Effector CD4-positive, alpha-beta T cell (primary cell): ENCODE data around the gene ABCD1.
A peak's percentile ranks its signal among the peaks of the same experiment; 100 is the strongest.
"Not testable (repeated sequence)": the region's sequence is repeated elsewhere in the genome, so short reads cannot be mapped to it uniquely, and the experiment has no call there.

ENCODE experiments used
- DNase-seq: peaks from one replicate; pipeline ENCODE4 v3.0.0-alpha.2; 2020

The ABCD1 gene

DNA sequence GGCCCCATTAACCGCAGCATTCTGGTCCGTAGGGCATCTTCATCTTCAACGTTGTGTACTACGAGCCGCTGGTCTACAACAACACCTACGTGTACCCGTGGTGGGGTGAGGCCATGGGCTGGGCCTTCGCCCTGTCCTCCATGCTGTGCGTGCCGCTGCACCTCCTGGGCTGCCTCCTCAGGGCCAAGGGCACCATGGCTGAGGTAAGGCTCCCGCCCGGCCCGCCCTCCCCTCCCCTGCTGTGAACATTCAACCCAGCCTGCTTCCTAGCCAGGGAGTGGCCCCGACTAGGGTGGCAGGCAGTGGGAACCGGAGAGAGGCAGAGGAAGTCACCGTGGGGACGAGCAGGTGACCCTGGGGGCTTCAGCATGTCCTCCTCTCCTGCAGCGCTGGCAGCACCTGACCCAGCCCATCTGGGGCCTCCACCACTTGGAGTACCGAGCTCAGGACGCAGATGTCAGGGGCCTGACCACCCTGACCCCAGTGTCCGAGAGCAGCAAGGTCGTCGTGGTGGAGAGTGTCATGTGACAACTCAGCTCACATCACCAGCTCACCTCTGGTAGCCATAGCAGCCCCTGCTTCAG, 29.9 kb upstream of the ABCD1 start:
- DNase-seq: no peak

DNA sequence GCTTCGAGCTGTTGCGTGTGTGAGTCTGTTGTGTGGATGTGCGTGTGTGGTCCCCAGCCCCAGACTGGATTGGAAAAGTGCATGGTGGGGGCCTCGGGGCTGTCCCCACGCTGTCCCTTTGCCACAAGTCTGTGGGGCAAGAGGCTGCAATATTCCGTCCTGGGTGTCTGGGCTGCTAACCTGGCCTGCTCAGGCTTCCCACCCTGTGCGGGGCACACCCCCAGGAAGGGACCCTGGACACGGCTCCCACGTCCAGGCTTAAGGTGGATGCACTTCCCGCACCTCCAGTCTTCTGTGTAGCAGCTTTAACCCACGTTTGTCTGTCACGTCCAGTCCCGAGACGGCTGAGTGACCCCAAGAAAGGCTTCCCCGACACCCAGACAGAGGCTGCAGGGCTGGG, 28.6 kb upstream of the ABCD1 start:
- DNase-seq: no peak

DNA sequence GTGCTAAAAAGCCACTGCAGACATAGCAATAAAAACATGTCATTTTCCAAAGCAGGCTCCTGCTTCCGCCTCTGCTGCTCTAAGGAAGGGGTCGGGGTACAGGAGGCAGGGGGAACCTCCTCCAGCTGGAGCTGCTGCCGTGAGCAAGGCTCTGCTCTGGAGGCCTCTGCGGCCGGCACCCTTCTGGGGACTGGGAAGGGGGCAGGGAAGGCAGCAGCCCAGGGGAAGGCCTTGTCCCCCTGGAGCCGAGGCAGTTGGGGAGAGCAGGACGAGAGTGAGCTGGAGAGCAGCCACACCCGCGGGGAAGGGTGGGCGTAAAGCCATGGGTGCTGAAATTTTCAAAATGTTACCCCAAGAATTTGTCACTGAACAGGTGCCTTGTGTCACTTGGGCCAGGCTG, 28.1 kb upstream of the ABCD1 start:
- not testable (repeated sequence) for DNase-seq

DNA sequence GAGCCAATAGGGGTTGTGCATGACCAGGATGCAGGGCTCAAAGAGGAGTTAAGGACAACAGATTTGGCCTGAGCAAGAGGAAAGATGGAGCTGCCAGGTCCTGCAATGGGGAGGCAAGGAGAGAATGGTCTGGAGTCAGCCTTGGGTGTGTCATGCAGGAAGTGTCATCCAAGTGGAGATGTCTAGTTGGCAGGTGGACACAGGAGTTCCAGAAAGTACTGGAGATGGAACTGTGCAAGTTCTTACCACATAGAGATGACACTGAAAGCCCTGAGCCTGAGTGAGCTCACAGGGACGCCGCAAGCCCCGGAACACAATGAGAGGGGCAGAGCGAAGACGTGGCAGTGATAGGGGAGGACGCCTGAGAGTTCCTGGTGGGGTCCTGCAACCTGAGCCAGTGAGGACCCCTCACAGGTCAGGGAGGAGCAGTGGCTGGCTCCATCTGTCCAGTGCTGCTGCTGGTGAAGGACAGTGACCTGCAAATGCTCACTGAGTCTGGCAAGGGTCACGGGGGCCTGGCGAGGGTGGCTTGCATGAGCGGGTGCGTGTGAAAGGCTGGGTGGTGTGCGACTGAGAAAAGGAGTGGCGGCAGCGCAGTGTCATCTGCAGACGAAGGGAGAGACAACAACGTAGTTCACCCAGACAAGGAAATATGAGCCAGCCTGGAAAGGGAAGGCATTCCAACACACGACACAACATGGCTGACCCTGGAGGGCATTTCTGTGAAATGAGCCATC, 27.5 kb upstream of the ABCD1 start:
- not testable (repeated sequence) for DNase-seq

DNA sequence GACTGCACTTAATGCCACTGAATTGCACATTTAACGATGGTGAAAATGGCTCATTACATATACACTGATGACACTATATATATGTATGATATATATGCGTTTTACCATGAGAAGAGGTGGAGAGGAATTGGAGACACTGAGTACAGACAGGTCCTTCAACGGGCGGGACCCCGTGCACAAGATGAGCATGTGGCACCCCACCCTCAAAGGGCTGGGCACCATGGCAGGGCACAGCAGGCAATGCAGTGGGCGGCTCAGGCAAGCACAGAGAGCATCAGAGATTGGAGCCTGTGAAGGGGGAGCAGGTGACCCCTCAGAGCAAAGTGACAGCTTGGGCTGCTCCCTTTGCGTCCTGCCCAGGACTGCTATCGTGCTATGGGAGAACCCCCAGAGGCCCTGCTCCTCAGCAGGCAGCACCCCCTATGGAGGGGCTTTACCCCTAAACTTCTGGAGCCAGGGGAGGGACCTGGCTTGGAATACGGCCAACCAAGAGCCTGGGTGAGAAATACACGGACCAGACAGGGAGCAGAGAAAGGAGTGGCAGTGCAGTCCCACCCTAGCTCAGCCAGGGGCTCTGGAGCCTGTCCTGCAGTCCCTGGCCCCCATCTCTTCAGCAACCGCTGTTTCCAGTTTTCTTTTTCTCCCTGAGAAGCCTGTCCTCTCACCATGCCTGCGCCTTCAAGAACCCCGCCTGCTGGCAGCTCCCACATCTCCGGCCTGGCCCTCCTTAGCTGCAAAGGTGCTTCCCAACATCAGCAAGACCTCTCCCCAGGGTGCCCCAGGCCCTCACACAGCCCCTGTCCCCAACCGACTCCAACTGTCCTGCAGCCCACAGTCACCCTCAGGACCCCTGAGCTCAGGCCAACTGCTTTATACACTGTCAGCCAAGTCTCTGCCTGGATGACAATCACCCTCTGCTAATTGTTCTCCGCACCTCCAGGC, 26.5 kb upstream of the ABCD1 start:
- no peak for DNase-seq

DNA sequence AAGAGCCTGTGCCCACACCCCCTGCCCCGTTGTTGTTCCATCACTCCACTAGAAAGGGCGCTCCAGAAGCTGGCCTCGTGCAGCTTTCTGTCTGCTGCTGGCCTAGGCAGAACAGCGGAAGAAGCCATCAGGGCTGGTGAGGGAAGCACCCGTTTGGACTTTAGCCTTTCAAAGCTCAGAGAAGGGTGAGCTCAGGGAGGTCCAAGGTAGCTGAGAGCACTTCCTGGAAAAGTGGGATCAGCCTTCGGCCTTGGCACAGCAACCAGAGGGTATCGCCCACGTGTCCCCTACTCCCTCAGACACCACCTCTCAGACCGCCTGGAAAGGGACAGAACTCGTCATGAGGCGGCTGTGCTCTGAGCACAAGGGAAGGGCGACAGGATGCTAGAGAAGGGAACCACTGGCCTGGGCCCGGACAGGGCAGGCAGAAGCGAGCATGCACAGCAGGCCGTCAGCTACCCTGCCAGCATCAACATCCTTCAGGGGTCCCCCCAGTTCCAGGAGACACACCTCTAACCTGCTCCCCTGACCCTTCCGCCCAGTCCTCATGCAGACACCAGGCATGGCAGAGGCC, 25.4 kb upstream of the ABCD1 start:
- DNase-seq: not testable (repeated sequence)

DNA sequence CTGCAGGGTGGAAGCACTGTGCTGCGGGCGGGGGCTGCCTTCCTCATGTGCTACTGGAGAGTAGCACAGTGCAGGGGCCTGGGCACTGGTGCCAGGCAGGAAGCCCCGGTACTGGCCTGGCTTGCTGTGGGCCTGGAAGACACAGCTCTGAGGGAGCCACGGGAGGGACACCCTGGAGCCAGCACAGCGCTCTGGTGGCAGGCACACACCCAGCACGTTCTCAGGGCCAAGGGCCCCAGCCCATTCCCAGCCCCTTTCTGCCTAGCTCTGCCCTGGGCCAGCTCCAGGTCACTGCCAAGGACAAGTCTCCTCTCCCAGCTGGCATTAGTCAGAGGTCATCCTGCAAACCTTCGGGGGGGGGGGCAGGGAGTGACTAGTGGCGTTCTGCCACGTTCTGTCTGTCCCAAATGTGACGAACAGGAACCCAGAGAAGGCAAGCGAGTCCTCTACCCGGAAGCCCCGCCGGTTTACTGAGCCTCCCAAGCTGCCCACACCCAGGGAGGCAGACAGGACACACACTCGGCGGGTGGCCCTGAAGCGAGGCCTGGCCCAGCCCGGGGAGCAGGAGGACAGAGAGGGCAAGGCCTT, 24.8 kb upstream of the ABCD1 start:
- not testable (repeated sequence) for DNase-seq

DNA sequence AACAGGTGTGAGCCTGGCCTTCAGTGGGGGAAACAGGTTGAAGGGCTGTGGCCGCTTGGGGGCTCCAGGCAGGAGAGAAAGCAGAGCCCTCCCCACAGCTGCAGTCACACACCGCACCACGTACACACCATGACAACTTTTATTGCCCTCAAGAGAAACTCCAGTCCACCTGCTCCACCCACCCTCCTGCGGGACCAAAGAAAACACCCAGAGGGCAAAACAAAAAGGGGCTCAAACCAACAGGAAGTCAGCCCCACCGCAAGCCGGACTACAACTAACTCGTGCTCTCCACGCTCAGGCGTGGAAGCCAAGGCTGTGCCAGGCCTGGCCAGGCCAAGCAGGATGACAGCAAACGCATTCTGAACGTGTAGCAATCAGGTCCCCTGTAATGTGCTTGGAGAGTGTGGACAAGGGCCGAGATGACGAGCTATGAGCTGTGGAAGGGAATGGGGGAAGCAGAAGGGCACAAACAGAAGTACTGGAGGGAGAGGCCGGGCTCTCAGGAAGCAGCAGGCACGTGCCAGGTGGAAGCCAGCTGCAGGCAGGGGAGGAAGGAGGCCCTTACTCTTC, 24.2 kb upstream of the ABCD1 start:
- DNase-seq: no peak

DNA sequence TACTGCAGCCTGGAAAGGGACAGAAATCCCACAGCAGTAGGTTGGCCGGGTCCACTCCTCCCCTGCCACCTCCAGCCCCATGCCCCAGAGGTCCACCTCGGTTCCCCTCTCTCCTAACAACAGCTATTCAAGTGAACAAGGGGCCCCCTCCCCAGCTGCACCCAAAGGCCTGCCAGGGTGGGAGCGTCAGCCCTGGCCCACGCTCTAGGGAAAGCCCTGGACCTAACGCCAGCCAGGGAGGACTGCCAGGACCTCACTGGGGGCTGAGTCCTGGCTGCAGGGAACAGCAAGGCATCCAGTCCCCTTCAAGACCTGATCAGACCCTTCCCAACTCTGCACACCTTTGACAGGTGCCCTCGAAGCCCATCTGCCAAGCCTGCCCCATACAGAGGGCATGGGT, 23.7 kb upstream of the ABCD1 start:
- DNase-seq: no peak

DNA sequence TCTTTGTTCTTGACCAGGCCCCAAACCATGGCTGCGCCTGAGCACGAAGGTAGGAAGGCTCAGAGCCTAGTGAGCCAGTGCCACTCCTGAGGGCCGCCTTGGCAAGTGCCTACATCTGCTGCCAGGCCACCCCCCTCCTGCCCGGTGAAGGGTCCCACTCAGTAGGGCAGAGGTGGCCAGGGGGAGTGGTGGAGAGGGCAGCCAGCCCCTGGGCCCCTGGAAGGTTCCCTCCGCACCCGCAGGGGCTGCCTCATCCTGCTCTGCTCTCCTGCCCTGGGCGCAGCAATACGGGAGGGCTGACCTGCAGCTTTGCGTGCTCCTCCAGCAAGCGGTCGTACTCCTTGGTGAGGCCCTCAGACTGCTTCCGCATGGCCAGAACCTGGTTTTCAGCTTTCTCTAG, 22.9 kb upstream of the ABCD1 start:
- no peak for DNase-seq

DNA sequence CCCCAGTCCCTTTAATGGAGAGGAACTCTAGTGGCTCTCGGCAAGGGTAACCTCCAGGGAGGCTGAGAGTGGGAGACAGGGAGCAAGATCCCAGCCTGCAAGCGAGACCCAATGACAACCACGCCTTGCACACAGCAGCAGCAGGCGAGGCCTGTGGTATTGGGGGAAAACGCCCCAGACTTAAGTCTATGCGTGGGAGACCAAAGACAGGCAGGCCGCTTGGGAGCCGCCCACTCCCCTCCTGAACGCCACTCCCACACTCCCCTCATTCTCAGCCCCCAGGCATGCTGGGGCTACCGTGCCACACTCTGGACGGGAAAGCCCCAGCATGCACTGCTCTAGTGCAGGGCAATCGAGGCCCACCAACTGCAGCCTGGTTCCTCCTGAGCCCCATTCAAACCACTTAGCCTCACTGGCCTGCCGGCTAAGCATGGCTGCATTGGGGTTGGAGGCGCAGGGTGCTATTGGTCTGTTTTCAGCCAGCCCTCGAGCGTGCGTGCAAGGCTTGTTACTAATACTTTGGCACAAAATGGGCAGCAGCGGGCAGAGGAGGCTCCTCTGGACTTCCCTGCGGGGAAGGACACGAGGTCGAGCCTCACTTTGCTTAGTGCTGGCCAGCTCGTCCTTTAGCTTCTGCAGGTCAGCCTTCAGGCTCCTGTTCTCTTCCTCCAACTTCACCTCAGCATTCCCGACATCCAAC, 22.2 kb upstream of the ABCD1 start:
- no peak for DNase-seq

DNA sequence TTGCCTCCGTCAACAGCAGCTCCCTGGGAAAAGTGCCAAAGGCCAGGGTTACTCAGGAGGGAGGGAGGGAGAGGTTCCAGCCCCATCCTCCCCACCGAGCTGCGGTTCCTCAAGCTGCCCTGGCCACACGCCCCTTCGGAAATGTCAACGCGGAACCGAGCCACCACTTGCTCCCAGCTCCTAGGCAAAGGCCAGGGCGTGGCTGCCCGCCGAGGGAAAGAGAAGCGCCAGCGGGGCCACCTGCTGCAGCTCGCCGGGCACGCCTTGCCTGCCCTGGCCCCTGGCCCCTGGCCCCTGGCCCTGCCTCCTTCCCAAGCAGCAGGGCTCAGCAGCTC, 21.7 kb upstream of the ABCD1 start:
- DNase-seq: no peak

DNA sequence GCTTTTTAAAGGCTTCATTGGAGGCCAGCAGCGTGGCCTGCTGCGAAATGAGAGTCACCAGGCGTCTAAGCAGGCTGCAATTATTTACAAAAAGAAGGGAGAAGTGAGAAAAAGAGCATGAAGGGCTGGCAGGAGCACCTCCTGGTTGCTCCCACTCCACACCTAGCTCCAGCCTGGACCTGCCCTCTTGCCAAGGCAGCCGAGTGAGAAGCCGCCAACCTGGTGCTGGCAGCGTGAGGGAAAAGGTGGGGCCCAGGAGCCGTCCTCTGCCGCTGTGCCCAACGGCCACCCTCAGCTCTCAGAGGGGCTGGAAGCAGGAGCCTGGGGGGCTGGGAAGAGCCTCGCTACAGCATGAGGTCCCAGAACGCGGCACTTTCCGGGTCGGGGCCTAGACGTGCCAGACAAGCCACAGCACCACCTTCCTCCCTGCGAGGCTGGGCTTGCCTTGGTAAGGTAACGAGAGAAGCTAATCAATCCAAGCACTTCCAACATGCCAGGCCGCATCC, 20.6 kb upstream of the ABCD1 start:
- DNase-seq: no peak

DNA sequence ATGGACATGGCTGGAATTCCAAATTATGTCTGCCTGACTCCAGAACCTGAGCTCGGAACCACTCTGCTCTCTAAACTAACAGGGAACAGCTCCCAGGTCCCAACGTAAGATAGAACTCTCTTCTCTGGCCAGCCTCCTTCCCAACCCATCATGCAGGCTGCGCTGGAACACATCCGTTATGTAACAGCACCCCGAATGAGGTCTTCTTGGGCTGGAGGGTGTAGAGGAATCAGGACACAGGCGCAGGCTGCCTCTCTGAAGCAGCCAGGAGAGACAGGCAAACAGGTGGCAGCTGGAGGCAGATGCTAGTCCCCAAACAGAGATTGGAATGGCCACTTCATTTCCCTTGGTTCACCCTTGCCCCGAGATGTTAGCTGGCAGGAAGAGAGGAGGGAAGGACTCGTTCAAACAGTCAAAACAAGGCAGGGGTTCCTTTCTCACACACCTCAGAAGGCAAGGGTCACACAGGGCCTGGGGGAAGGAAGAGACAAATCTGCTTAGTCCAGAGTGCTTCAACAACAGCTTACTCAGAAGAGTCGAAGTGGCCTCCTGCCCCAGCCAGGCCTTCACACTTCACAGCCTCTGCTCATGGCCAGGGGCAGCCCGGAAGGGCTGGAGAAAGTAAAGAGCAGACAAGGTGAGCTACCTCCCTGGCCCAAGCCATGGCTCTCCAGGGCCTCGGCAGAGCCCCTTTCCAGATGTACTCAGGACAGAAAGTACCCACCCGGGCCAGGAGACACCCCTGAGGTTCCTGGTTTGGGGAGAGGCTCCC, 19.8 kb upstream of the ABCD1 start:
- not testable (repeated sequence) for DNase-seq

DNA sequence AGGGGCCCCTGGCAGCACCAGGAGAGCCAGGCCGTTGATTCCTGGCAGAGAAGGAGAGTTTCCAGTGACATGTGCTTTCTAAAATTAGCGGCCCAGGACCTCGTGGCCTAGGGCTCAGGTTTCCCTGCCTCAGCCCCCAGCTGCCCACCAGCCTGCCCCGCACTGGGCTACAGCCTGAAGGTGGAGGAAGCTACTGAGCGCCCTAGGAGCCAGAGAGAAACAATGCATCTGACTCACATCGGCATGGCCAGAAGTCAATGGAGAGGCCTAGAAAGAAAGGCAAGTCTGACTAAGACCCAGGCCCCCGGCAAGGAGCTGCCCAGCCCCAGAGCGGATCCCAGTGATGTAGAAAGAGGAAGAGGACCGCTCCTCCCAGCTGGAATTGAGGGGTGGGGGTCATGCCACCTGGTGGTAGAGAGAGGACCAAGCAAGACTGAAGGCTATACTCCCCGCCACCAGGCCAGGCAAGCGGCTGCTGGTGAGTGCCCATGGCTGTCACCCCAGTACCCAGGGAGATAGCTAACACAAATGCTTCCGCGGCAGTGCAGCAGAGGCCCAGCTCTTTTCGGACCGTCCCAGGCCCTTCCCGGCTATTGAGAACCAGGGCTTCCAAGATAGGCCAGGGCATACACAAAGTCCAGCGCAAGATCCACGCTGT, 19.1 kb upstream of the ABCD1 start:
- DNase-seq: not testable (repeated sequence)

DNA sequence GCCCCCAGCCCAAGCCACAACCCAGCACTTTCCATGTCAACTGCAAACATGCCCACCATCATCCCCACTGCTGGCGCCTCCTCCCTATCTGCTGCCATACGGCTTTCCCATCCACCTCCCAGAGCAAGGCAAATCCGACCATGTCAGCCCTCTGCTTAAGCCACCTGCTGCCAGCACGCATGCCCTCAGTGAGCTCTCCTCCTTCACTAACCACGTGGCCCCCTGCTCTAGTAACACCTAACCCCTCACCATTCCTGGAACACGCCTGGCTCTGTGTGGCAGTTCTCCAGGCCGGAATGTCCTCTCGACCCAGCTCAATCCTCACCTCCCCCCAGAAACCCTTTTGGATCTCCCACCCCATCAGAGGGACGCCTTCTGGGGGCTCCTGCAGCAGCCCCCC, 17.9 kb upstream of the ABCD1 start:
- DNase-seq: no peak

DNA sequence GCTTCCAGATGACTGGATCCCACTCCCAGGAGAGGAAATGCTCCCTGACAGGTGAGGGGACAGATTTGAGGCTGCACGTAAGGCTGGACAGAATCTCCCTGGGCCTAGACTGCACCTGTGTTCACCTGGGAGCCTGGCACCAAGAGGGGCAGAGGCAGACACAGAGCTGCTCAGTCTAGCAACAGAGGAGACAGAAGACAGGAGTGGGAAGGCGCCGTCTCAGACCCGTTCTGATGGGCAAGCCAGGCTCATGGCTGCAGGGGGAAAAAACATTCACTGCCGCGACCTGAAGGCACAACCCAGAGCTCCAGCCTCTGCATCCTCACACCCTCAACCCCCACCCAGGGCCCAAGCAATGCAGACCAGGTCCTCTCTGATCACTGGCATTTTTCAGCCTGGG, 17.2 kb upstream of the ABCD1 start:
- no peak for DNase-seq

DNA sequence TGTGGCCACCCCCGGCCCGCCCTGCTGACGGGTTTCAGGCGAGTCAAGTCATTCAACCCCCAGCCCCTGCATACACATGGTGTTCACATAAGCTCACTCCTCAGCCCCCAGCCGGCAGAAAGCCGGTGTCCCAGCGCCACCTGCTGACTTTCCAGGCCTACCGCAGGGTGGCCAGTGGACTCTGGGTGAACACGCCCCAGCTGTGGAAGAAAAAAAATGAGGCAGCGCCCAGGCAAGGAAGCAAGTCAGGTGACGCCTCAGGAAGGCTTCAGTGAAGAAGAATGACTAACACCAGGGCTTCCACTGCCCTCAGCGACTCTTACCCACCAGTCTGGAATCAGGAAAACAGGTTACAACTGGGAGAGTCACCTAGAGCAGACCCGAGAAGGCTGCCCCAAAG, 16.2 kb upstream of the ABCD1 start:
- peak; percentile 7 for DNase-seq

DNA sequence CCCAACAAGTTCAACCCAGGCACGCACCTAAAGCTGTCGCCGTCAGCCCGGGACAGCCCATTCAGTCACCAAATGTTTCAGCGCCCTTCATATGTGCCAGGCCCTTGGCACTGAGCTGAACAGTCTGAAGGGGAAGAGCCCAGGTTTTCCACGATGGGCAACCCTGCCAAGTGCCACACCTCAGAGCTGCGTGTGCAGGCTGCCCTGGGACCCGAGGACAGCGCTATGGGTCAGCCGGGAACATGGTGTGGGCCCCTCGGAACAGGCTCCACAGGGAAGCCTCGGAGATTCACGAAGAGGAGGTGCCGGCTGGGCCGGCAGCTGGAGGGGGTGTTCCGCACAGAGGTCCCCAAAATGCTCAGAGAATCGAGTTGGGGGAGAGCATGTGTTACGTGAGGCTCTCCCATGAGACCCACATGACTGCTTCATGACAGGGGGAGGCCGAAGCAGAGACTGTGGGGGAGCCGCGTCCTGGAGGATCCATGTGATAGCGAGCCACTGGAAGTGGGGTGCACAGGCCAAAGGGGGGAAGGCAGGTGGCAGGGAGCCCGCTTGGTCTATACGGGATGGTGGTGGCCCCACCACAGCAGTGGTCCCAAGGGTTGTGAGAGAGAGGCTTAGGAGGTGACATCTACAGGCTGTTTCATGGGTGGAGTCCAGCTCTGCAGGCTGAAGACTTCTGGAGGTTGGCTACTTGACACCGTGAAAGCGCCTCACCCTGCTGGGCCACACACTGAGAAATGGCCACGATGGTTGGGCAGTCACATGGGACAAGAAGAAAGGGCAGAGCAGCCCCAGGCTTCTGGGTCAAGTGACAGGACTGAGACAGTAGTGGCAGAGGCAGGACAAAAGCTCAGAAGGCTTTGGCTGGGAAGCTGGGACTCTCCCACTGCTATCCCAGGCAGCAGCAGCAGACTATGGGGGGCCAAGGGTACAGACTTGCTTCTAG, 14.7 kb upstream of the ABCD1 start:
- no peak for DNase-seq
